K562 (cell line): ENCODE data around the gene TMEM273. TPM values are rescaled to one million over a fixed set of nuclear protein-coding genes. Genes with fewer than 3 reads are reported as not detected.

ENCODE experiments used
- BRD9 ChIP-seq: fragments of 450-650 bp; IDR thresholded peaks from 2 replicates; pipeline ENCODE4 v1.6.1; 2018; ENCODE audit warnings: low read depth; ENCODE audit not compliant: partially characterized antibody
- CBFA2T3 ChIP-seq: fragments of 450-650 bp; IDR thresholded peaks from 2 replicates; pipeline ENCODE4 v1.6.1; 2017
- CBX5 ChIP-seq: IDR thresholded peaks from 2 replicates; pipeline ENCODE4 v1.6.1; 2014; ENCODE audit warnings: low read depth, borderline replicate concordance
- CEBPG ChIP-seq, 3 experiments: fragments of 200-800 bp in 1 of 3; sonication (Bioruptor generic) in 1 of 3; sonication (generic) in 1 of 3; formaldehyde crosslinking in 1 of 3; IDR thresholded peaks in 2 of 3; conservative IDR thresholded peaks in 1 of 3; 2 replicates each; pipeline versions ENCODE4 v1.6.1 to v1.8.0; 2016 to 2022; ENCODE audit warnings: missing compliant biosample characterization in 2 of 3, missing genetic modification characterization in 2 of 3, mild to moderate bottlenecking in 1 of 3, missing genetic modification reagents in 1 of 3
- FIP1L1 ChIP-seq: fragments of 200-400 bp; formaldehyde crosslinking; IDR thresholded peaks from 2 replicates; pipeline ENCODE4 v1.6.1; 2018; ENCODE audit warnings: mild to moderate bottlenecking, low read depth, low read length; ENCODE audit not compliant: poor library complexity, severe bottlenecking
- MED1 ChIP-seq: sonication (generic); formaldehyde crosslinking; IDR thresholded peaks from 2 replicates; pipeline ENCODE4 v1.8.1; 2023; ENCODE audit warnings: missing genetic modification reagents, borderline replicate concordance
- NCOA6 ChIP-seq: fragments of 450-650 bp; IDR thresholded peaks from 2 replicates; pipeline ENCODE4 v1.6.1; 2017; ENCODE audit warnings: mild to moderate bottlenecking
- TCF3 ChIP-seq: sonication (generic); formaldehyde crosslinking; IDR thresholded peaks from 2 replicates; pipeline ENCODE4 v1.4.0; 2020; ENCODE audit warnings: mild to moderate bottlenecking, missing genetic modification reagents
- TSC22D4 ChIP-seq: fragments of 450-650 bp; IDR thresholded peaks from 2 replicates; pipeline ENCODE4 v1.6.1; 2016; ENCODE audit warnings: missing genetic modification characterization, missing biosample characterization, control low read depth
- XRCC4 ChIP-seq: IDR thresholded peaks from one replicate; pipeline ENCODE4 v1.6.1; 2011; ENCODE audit not compliant: insufficient read depth, insufficient read length; ENCODE audit errors: extremely low read depth
- YBX1 ChIP-seq: fragments of 450-650 bp; IDR thresholded peaks from 2 replicates; pipeline ENCODE4 v1.7.1; 2016; ENCODE audit warnings: mild to moderate bottlenecking
- ZBTB8A ChIP-seq: fragments of 450-650 bp; IDR thresholded peaks from 2 replicates; pipeline ENCODE4 v1.6.1; 2018; ENCODE audit warnings: mild to moderate bottlenecking, moderate library complexity; ENCODE audit not compliant: partially characterized antibody
- ZC3H11A ChIP-seq: IDR thresholded peaks from 2 replicates; pipeline ENCODE4 v1.6.1; 2012; ENCODE audit warnings: low read depth, low read length, improper control_type of control experiment
- ZFPM2 ChIP-seq: fragments of 250-450 bp; sonication (Bioruptor Pico); IDR thresholded peaks from 2 replicates; pipeline ENCODE4 v1.5.1; 2022; ENCODE audit warnings: mild to moderate bottlenecking
- ZNF184 ChIP-seq: sonication (generic); formaldehyde crosslinking; IDR thresholded peaks from 2 replicates; pipeline ENCODE4 v1.5.0; 2020; ENCODE audit warnings: missing genetic modification reagents
- polyA plus RNA-seq, 8 experiments: library from polyadenylated mRNA; depleted of rRNA in 4 of 8; stranded (reverse) in 5 of 8; unstranded in 3 of 8; fragments of >200 nt; fragmentation: Nextera tagmentation in 2 of 8; fragmentation: Illumina TruSeq in 1 of 8; extraction: Ambion mirVana in 2 of 8; extraction: Trizol in 1 of 8; gene quantifications; 2 replicates each; pipeline versions ENCODE4 v1.2.1 to v1.2.3, GENCODE V29; 2011 to 2014; ENCODE audit warnings: inconsistent platforms in 1 of 8, missing spikeins in 1 of 8
- total RNA-seq, 7 experiments: library from RNA; depleted of rRNA in 6 of 7; stranded (reverse); fragments of >200 nt in 6 of 7; fragmentation: Illumina TruSeq in 2 of 7; extraction: Trizol in 2 of 7; gene quantifications; 2 replicates each; pipeline versions ENCODE4 v1.2.1 to v1.2.3, GENCODE V29; 2011 to 2021; ENCODE audit warnings: low replicate concordance in 1 of 7
- TF ChIP-seq, protein P1 (sequence below): fragments of 450-650 bp; IDR thresholded peaks from 2 replicates; pipeline ENCODE4 v1.6.1; 2016; ENCODE audit warnings: low read depth
- TF ChIP-seq, protein P2 (sequence below): fragments of 450-650 bp; IDR thresholded peaks from 2 replicates; pipeline ENCODE4 v1.6.1; 2016; ENCODE audit warnings: antibody characterized with exemption
- TF ChIP-seq, protein P3 (sequence below), 2 experiments: fragments of 200-800 bp in 1 of 2; sonication (Bioruptor generic) in 1 of 2; sonication (generic) in 1 of 2; formaldehyde crosslinking in 1 of 2; IDR thresholded peaks in 1 of 2; conservative IDR thresholded peaks in 1 of 2; 2 replicates each; pipeline versions ENCODE4 v1.5.0 to v1.6.1; 2016 to 2020; ENCODE audit warnings: missing compliant biosample characterization in 1 of 2, missing genetic modification characterization in 1 of 2, missing genetic modification reagents in 1 of 2

Gene TMEM273
- total and polyA plus RNA-seq, 9 of the 15 experiments (the other 6 are each of a cell fraction or from before 2014, with no cell fraction given): 39.2 to 131 (median 95.6) TPM

DNA sequence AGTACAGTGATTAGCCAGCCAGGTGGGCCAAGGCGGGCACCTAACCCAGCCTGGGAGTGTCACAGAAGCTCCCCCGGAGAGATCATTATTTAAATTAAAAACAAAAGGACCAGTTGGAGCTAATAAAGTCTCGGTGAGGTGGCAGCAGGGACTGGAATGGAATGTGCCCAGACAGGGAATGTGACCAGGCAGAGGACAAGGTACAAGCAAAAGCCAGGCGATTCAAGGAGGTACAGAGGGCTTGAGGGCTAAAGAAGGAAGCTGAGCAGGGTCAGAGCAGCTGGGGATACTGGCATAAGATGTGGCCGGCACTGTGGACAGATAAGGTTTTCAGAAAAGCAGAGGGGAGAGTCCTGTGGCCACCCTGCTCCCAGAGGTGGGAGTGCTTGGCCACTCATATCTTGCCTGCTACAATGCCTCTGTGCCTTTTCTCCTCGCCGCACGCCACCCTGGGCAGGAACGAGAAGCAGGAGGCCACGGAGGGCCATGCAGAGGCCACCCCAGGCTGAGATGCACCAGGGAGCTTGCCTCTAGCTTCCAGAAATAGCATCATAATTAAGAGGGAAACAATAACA is 13.2 kb downstream of the TMEM273 start (continued):
- no peak for TF ChIP-seq NCOA6
- no peak for TF ChIP-seq ZBTB8A
- TF ChIP-seq, protein P1, sequence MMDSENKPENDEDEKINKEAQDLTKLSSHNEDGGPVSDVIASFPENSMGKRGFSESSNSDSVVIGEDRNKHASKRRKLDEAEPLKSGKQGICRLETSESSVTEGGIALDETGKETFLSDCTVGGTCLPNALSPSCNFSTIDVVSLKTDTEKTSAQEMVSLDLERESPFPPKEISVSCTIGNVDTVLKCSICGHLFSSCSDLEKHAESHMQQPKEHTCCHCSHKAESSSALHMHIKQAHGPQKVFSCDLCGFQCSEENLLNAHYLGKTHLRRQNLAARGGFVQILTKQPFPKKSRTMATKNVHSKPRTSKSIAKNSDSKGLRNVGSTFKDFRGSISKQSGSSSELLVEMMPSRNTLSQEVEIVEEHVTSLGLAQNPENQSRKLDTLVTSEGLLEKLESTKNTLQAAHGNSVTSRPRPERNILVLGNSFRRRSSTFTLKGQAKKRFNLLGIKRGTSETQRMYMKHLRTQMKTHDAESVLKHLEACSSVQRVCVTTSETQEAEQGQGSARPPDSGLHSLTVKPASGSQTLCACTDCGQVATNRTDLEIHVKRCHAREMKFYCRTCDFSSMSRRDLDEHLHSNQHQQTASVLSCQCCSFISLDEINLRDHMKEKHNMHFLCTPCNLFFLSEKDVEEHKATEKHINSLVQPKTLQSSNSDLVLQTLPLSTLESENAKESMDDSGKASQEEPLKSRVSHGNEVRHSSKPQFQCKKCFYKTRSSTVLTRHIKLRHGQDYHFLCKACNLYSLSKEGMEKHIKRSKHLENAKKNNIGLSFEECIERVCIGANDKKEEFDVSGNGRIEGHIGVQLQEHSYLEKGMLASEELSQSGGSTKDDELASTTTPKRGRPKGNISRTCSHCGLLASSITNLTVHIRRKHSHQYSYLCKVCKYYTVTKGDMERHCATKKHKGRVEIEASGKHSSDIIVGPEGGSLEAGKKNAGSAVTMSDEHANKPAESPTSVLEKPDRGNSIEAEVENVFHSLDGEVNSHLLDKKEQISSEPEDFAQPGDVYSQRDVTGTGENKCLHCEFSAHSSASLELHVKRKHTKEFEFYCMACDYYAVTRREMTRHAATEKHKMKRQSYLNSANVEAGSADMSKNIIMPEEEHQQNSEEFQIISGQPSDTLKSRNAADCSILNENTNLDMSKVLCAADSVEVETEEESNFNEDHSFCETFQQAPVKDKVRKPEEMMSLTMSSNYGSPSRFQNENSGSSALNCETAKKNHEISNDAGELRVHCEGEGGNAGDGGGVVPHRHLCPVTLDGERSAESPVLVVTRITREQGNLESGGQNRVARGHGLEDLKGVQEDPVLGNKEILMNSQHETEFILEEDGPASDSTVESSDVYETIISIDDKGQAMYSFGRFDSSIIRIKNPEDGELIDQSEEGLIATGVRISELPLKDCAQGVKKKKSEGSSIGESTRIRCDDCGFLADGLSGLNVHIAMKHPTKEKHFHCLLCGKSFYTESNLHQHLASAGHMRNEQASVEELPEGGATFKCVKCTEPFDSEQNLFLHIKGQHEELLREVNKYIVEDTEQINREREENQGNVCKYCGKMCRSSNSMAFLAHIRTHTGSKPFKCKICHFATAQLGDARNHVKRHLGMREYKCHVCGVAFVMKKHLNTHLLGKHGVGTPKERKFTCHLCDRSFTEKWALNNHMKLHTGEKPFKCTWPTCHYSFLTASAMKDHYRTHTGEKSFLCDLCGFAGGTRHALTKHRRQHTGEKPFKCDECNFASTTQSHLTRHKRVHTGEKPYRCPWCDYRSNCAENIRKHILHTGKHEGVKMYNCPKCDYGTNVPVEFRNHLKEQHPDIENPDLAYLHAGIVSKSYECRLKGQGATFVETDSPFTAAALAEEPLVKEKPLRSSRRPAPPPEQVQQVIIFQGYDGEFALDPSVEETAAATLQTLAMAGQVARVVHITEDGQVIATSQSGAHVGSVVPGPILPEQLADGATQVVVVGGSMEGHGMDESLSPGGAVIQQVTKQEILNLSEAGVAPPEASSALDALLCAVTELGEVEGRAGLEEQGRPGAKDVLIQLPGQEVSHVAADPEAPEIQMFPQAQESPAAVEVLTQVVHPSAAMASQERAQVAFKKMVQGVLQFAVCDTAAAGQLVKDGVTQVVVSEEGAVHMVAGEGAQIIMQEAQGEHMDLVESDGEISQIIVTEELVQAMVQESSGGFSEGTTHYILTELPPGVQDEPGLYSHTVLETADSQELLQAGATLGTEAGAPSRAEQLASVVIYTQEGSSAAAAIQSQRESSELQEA: peak; percentile 60; the same call in 1 of the 2 replicates
- TF ChIP-seq TCF3 (CRISPR knock-in tag): 0 out of 2 replicates have a peak, but pooled peaks have one; percentile 9
- peak; percentile 64 for TF ChIP-seq CBFA2T3
- TF ChIP-seq, protein P2, sequence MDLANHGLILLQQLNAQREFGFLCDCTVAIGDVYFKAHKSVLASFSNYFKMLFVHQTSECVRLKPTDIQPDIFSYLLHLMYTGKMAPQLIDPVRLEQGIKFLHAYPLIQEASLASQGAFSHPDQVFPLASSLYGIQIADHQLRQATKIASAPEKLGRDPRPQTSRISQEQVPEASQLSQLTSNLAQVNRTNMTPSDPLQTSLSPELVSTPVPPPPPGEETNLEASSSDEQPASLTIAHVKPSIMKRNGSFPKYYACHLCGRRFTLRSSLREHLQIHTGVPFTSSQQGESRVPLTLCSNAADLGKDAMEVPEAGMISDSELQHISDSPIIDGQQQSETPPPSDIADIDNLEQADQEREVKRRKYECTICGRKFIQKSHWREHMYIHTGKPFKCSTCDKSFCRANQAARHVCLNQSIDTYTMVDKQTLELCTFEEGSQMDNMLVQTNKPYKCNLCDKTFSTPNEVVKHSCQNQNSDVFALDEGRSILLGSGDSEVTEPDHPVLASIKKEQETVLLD: peak; percentile 43; the same call in 1 of the 2 replicates
- TF ChIP-seq BRD9: no peak
- TF ChIP-seq FIP1L1: no peak
- TF ChIP-seq ZNF184: no peak
- no peak for TF ChIP-seq YBX1
- no peak for TF ChIP-seq ZFPM2 (CRISPR knock-in tag)
- no peak for TF ChIP-seq MED1 (CRISPR knock-in tag)
- TF ChIP-seq, protein P3, sequence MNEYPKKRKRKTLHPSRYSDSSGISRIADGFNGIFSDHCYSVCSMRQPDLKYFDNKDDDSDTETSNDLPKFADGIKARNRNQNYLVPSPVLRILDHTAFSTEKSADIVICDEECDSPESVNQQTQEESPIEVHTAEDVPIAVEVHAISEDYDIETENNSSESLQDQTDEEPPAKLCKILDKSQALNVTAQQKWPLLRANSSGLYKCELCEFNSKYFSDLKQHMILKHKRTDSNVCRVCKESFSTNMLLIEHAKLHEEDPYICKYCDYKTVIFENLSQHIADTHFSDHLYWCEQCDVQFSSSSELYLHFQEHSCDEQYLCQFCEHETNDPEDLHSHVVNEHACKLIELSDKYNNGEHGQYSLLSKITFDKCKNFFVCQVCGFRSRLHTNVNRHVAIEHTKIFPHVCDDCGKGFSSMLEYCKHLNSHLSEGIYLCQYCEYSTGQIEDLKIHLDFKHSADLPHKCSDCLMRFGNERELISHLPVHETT (CRISPR knock-in tag; conservative IDR thresholded peaks at IDR 0.05 in 1 of 2, IDR thresholded peaks at IDR 0.05 in 1 of 2): 0 out of 4 replicates have a peak, but pooled peaks of 1 of the 2 experiments have one; percentile 14
- TF ChIP-seq TSC22D4 (tag): no peak
- no peak for TF ChIP-seq XRCC4
- TF ChIP-seq CBX5: no peak
- TF ChIP-seq ZC3H11A: no peak
- no peak for TF ChIP-seq CEBPG (CRISPR knock-in tag; IDR thresholded peaks at IDR 0.05)
- no peak for TF ChIP-seq CEBPG (tag; conservative IDR thresholded peaks at IDR 0.05 in 1 of 2, IDR thresholded peaks at IDR 0.05 in 1 of 2)
